GM18861 (cell line): ENCODE data around the gene BAIAP2L1.

Source experiments
- ATAC-seq: cut with Tn5 transposase; IDR thresholded peaks from one replicate; pipeline ENCODE4 v1.9.1; 2021; ENCODE audit not compliant: unreplicated experiment

The BAIAP2L1 gene

DNA sequence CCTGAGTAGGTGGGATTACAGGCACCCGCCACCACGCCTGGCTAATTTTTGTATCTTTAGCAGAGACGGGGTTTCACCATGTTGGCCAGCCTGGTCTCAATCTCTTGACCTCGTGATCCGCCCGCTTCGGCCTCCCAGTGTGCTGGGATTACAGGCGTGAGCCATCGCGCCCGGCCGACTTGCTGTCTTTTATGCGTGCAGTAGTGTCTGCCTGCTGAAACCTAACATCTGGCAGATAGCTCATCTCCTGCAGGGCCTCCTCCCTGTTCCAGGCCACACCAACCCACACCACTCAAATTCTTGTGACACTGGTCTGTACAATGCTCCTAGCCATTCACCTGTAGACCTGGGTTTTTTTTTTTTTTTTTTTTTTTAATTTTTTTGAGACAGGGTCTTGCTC, 41.5 kb downstream of the BAIAP2L1 start:
- no peak for ATAC-seq

GRCh38 chr7:98358706-98359105, 42.2 kb downstream of the BAIAP2L1 start:
- no peak for ATAC-seq

DNA sequence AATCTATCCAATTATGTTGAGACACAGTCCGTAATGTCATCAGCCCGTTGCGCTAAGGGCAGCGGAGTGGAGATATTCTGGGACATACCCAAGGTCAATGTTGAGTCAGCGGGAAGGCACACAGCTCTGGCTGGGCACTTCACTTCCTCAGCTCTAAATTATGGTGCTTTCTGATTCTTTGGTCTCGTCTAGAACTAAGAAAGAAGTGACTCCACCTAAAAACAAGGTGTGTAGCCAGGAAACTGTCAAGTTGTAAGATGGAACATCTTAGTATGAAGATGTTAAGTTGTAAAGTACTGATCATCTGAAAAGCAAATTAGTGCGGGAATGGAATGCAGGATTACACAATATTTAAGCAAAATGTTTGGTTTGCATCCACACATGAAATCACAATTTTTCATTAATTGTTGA, 43.1 kb downstream of the BAIAP2L1 start:
- no peak for ATAC-seq

- ATAC-seq: no peak
Observed at GRCh38 chr7:98355250-98355538, 45.7 kb downstream of the BAIAP2L1 start.

- ATAC-seq: no peak
Observed at GRCh38 chr7:98354511-98355249, 46.2 kb downstream of the BAIAP2L1 start.

DNA sequence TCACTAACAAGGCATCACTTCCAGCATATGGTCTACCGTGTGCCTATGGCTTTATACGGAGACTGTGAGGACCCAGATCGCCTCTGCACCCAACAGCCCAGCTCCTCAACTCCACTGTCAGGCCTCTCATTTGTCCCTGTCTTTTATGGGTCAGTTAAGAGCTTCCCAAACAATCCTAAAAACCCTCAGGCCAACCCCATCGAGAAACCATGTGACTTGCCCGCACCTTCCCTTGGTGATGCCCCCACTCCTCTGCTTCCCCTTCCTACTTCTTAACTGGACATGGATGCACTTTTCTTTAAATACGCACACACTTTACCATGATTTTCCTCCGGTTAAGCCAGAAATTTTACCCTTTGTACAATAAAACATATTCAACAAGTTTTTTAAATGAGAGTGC, 46.8 kb downstream of the BAIAP2L1 start:
- ATAC-seq: no peak

GRCh38 chr7:98352621-98353020, 48.3 kb downstream of the BAIAP2L1 start:
- no peak for ATAC-seq

DNA sequence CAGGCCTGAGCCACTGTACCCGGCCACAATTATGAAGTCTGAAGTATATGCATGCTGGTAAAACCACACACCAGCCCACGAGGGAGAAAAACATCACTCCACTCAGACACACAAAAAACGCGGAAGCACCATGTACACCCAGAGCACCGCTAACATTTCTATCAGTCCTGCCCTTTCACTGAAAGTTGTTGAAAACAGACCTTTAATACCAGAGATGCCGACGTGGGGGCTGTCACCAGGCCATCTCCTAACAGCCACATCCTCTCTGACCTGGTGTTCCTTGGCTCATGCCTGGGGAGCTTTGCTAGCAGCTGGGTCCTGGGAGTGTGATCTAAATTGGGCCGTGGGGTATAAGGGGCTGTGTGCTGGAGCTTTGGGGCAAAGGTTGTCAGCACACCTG, 49.8 kb downstream of the BAIAP2L1 start:
- no peak for ATAC-seq

- ATAC-seq: no peak
Observed at GRCh38 chr7:98348726-98349474, 52.0 kb downstream of the BAIAP2L1 start.

- ATAC-seq: no peak
Observed at GRCh38 chr7:98346515-98347069, 54.3 kb downstream of the BAIAP2L1 start.

- ATAC-seq: no peak
Observed at GRCh38 chr7:98341106-98341505, 59.8 kb downstream of the BAIAP2L1 start.

DNA sequence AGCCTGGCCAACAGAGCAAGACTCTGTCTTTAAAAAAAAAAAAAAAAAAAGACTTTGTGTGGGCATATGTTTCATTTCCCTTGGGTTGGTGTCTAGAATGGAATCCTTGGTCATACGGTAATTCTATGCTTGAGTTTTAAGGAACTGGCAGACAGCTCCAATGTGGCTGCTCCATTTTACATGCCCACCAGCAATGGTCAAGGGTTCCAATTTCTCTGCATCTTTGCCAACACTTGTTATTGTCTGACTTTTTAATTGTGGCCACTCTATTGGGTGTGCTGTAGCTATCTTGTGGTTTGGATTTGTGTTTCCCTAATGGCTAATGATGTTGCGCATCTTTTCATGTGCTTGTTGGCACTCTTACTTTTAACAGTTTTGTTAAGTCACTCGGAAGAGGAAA, 61.8 kb downstream of the BAIAP2L1 start:
- no peak for ATAC-seq

GRCh38 chr7:98338441-98338840, 62.4 kb downstream of the BAIAP2L1 start:
- ATAC-seq: no peak

- ATAC-seq: no peak
Observed at GRCh38 chr7:98335411-98335977, 65.4 kb downstream of the BAIAP2L1 start.

- no peak for ATAC-seq
Observed at GRCh38 chr7:98334081-98334480, 66.8 kb downstream of the BAIAP2L1 start.

DNA sequence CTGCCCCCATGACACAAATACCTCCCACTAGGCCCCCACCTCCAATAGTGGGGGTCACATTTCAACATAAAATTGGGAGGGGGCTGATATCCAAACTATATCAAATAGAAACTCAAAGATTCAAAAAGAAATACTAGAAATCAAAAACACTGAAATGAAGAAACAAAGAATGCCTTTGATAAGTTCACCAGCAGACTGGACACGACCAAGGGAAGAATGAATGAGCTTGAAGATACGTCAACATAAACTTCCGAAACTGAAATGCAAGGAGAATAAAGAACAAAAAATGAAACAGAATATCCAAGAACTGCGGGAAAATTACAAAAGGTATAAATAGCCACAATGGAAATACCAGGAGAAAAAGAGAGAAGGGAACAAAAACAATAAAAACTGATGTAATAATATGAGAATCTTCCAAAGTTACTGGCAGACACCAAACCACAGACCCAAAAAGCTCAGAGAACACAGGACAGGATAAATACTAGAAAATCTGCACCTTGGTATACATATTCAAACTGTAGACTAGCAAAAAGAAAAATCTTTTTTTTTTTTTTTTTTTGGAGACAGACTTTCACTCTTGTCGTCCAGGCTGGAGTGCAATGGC, 69.9 kb downstream of the BAIAP2L1 start:
- ATAC-seq: no peak

DNA sequence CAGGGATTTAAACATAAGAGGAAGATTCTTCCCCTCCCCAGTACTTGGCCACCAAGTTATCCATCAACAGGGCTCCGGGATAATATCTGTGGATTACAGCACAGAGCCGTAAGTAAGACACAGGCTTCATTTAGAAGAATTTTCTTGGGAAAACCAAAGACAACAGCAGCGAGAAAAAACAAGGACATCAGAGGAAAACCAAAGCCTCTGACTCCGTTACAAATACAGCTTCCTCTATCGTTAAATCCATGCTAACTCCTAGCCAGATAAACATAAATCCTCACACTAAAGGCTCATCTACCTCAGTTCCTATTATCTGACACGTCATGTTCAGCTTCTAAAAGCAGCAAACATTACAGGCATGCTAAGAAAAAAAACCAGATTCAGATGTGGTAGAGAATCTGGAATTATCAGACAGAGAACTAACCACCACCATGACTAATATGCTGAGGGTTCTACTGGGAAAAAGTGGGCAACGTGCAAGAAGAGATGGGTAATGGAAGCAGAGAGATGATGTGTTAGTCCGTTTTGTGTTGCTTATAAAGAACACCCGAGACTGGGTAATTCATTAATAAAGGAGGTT, 71.0 kb downstream of the BAIAP2L1 start:
- ATAC-seq: no peak

DNA sequence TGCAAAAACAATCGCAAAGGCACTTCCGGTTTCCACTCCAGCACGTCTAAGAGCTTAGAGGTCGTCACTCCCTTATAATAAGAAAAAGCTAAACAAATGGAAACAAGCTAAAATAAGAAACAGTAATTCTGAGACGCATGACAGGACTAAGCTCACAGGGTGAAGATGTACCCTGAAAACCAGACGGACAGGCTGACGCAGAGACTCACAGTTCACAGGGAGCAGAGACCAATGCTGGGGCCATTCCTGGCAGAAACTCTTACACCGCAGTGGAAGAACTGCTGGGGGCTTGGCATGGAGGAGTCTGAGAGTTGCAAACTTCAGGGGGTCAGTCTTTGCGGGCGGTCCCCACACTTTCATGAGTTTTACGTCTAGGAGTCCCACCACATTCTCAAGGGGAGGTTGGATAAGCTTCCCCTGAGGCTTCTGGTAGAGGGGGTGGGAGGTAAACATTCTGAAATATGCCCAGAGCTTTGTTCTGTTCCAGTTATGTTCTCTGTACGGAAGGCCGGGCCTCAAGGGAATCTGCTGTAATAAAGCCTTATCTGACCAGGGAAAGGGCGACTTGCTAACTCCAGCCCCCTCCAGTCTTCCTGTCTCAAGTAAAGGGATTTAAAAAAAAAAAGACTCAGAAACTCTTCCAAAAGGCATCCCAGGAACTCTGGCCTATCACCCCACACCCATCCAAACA, 71.6 kb downstream of the BAIAP2L1 start:
- no peak for ATAC-seq

DNA sequence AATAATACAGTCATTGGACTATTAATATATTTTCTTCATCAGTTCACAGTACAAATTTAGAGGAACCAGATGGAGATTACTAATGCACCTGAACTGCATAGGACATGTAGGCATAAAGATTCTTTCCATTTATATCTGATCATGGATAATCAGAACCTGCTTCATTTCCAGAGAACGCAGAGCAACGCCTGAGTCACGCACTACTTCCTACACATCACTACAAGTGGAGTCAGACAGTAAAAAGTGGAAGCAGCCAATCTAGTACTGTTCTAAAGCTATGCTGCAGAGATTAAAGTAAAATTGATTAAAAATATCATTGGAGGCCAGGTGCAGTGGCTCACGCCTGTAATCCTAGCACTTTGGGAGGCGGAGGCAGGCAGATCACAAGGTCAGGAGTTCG, 76.1 kb downstream of the BAIAP2L1 start:
- ATAC-seq: no peak

DNA sequence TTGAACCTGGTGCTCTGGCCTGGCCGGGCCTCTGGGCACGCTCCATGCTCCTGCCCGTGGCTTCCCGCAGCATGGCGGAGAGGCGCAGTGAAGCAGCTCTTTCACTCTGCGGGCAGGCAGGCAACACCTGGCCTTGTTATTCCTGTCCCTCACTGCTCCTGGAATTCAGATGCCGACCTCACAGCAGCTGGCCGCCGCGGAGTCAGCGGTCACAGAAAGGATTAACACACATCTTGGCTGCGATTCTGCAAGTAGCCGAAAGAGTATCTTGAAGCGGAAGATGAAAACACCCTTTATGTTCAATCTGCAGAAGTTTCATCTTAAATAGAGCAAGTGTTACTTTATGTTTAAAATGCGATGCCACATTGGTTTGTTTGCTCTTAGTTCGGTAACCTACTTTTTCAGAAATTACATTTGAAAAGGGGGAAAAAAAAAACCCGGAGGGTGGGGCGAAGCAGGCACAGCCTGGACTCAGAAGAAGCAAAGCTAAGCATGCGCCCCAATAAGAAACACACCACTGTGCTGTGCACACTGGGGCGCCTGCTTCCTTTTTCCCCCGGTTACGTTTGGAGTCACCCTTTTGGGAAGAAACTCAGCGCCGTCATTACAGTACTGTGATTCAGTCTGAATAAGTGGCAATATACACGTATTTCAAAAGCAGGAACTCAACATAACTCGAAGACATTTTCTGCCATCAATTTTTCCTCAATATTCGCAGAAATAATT, 77.1 kb downstream of the BAIAP2L1 start:
- ATAC-seq: no peak
